Islet of Langerhans (tissue), 1 donor: Measurements from ENCODE around the gene GSE1.

Experiments used
- FAIRE-seq: peaks from one replicate; lab custom pipeline; 2011; peaks lifted over from hg19 to GRCh38; lab: Jason Lieb, UNC

The GSE1 gene

GRCh38 chr16:85607321-85607765 is 5.8 kb upstream of the GSE1 start:
- FAIRE-seq = no peak

DNA sequence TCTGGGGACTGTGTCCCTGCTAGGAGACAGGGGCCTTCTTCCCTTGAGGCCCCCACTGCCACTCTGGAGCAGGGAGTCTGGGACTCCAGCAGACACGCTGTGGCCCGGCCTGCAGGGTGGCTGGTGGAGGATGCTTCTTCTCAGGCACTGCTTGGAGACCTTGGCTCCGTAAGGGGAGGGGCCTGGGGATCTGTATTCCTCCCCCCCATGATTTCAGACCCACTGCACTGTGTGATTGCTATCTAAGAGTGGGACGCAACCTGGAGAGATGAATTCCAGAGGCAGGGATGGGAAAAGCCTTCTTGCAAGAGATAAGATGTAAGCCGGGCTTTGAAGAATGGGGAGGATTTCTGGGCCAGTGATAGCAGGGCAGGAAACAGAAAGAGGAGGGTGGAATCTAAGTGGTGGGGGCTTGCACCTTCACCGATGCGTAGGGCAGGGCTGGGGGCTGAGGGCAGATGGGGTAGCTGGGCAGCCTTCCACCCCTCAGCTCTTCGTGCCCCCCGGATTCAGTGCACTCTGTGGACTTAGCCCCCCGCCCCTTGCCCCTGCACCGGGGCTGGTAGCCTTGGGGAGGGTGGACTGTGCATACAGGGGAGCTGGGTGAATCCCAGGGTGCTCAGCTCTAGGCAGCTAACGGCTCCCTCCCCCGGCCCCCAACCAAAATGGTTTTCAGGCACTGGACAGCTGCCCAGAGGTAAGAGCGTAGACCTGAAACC is 5.2 kb upstream of the GSE1 start:
- no peak for FAIRE-seq

DNA sequence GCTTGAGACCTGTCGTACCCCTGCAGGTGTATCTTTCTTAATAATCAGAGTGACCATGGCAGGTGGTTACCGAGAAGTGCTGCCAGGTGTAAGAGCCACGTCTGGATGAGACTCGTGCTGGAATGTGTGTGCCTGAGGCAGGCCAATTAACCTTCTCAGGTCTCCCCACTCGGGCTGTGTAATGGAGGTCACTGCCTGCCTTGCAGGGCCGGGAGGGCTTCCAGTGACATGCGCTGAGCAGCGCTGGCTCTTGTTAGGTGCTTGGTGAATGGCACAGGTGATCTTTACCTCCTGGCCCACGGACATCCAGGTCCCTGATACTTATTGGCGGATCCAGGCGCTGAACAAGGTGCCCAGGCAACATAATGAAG is 4.6 kb upstream of the GSE1 start:
- FAIRE-seq = no peak

DNA sequence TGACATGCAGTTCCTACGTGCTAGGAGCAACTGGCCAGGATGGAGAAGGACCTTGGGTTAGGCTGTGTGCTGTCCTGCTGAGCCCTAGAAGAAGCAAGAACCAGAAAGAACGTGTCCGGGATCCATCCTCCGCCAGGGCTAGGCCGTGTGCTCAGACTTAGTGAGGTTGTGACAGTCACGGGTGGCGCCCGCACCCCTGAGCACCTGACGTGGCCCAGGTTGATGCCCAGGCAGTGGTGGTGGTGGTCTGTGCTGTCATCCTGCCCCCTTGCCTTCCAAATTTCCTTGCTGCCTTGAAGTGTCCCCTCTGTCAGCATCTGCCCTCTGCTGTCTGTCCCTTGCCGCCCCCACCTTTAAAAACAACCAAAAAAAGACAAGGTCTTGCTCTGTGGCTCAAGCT is 4.2 kb upstream of the GSE1 start:
- FAIRE-seq = no peak

GRCh38 chr16:85609539-85609938 is 3.6 kb upstream of the GSE1 start:
- FAIRE-seq = no peak

DNA sequence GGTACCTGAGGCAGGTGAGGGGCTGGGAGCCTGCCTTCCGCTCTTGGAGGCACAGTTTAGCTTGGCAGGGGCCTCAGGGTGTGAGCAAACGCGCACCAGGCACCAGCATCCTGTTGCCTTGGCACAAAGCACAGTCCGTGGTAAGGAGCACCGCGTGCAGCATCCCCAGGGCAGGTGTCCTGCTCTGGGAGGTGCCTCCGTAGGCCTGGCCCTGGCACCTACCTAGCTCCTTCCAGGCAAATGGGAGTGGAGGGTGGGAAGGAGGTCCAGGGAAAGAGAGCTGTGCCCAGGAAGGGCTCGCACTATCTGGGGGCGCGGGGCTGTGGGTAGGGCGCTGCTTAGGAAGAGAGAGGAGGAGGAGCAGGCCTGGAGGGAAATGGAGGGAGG is 3.1 kb upstream of the GSE1 start:
- no peak for FAIRE-seq

DNA sequence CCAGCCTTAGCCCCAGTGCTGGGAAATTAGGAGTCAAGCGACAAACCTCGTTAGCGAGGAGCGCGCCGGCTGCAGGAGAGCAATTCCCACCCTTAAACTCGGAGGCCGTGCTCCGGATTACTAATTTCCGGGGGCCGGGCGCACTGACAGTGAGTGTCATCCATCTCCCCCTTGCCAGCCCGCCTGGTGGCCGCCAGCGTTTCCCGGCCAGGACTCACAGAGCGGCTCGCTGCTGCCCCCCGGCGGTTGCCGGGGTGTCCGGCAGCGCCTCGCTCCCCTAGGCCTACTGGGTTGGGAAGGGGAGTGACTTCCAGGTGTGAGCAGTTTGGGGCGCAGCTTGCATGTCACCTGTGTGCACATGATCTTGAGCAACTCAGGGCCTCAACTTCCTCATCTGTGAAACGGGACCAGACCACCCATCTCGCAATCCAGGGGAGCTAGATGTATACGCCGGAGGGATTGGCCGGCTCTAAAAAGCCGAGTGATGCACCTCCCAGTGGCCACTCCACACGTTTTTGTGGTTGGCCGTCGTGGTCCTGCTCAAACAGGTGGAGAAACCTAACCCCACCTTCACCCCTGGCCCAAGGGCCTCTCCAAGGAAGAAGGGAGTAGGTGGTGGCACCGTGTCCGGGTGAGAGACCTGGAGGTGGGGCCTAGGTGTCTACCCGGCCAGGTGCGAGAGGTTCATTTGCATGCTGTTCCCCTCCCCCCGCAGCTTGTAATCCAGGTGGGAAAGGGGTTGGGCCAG is 2.5 kb upstream of the GSE1 start:
- no peak for FAIRE-seq

- FAIRE-seq = no peak
These were observed 2.0 kb upstream of the GSE1 start for GRCh38 chr16:85611194-85611443.

- no peak for FAIRE-seq
These were observed 1.5 kb upstream of the GSE1 start for GRCh38 chr16:85611444-85612190.

DNA sequence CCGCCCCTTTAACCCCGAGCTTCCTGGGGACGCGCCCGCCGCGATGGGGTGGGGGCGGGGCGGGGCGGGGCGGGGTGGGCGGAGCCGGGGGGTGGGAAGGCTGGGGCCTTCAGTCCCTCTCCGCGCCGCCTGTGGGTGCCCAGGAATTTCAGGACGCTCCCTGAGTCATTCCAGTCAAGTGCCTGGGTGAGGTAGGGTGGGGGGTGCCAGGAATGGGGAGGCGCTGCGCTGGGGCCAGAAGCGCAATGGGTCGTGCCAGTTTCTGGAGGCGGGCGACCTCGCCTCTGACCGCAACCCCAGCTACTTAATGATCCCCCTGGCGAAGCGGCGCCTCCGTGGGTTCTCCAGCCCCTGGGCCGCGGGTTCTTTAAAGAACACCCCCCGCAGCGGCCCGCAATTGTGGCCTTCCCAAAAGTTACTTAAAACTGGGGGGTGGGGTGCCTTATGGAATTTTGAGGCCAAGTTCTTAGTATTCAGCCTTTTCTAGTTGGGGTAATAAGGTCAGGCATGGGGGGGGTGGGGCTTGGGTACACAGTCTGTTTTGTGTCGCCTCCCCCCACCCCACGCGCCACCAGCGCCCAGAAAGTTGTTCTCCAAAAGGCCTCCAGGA is 826 bp upstream of the GSE1 start:
- no peak for FAIRE-seq

GRCh38 chr16:85613604-85614337 is 649 bp downstream of the GSE1 start:
- no peak for FAIRE-seq

GRCh38 chr16:85614338-85615013 is 1.4 kb downstream of the GSE1 start:
- no peak for FAIRE-seq

DNA sequence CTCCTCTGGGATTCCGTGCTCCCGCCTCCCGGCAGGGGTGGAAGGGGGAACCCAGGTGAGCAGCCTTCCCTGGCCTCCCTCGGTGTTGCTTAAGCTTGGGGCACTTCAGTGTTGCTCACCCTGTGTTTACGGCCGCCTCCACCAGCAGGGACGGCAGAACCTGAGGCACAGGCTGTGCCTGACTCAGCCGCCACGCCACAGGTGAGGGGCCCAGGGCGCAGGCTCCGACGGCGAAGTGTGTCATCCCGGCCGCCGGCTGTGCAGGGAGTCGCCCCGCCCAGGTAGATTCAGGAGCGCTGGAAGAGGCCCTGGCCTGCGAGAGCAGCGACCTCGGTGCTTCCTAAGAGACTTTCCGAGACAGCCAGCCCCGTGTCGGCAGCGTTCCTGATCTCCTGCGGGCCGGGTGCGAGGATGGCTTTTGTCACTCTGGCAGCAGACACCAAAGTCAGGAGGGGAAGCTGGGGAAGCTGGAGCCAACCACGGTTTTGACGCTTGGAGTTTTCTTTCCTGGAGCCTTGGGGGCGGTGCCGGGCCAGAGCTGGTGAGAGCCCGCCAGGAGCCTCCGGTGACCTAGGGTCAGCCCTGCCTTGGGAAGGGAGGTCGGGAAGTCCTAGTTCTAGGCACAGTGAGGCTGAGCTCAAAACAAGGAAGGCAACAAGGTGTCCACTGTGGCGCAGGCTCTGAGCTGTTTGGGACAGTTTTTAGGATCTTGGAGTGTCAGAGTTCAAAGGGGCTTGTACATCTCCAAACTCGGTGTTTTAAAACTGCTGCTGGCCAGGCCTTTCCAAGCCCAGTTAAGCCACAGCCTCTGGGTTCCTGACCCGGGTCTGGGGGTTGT is 2.1 kb downstream of the GSE1 start:
- FAIRE-seq = no peak

DNA sequence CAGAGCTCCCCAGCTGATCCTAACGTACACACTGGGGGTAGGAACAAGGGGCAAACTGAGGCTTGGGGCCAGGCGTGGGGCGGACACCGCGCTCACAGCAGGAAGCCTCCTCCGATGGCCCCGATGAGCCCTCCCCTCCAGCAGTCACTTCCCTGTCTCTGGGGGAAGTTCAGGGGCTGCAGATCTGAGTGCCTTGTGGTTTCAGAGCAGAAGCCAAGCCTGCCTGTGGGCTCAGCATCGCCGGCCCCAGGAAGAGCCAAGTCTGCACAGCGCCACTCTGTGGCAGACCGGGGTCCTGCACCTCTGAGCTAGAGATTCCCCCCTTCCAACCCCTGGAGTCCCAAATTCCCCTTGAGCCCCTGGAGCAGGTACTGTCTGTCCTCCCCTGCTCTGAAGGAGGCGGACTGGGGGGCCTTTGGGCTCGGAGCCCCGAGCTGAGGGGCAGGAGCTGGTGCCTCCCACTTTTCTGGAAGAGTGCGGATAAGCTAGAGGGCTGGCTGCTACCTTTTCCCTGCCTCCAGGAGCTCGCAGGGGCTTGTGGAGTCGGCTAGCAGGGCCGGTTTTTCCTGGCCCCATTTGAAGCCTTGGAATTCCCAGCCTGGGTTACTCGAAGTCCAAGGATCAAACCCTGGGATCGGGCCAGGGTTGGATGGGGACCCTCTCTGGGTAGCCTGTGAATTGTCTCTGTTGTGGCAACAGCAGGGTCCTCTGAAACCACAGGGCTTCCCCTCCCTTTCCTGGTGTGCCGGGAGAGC is 2.9 kb downstream of the GSE1 start:
- FAIRE-seq = no peak

- FAIRE-seq = no peak
These were observed 3.6 kb downstream of the GSE1 start for GRCh38 chr16:85616607-85617321.

DNA sequence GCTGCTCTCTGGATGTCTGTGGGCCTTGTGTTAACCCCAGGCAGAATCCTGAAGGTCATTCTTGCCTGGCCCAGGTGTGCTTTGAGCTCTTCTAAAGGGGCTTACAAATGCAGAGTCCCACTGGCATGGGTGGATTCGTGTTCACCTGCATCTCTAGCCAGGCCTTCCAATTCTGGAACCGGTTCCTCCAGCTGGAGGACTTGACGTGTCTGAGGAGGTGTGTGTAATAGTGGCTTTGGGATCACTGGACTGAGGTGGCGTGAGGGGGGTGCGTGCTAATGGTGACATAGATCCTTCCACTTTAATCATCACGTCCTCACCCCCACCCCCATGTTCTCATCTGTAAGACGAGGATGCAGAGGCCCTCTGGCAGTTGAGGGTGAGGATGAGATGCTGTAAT is 4.8 kb downstream of the GSE1 start:
- no peak for FAIRE-seq

DNA sequence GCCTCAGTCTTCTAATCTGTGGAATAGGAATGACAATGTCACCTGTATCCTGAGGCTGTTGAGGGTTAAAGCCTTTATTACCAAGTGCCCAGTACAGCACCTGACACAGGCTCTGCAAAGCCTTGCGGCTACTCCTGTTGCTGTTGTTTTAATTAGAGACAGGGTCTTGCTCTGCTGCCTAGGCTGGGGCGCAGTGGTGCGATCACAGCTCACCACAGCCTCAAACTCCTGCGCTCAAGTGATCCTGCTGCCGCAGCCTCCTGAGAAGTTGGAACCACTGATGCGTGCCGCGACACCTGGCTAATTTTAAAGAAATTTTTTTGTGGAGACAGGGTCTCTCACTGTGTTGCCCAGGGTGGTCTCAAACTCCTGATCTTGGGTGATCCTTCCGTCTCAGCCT is 5.4 kb downstream of the GSE1 start:
- FAIRE-seq = no peak

- no peak for FAIRE-seq
These were observed 6.2 kb downstream of the GSE1 start for GRCh38 chr16:85619101-85619891.

- FAIRE-seq = no peak
These were observed 7.3 kb downstream of the GSE1 start for GRCh38 chr16:85620374-85620773.
